Panc1 (cell line): ENCODE measurements around the gene YBX1. TPM values are rescaled to one million over a fixed set of nuclear protein-coding genes. Genes with fewer than 3 reads are reported as not detected.

Experiments
- ATAC-seq: fragments of 200-7000 bp; cut with Tn5 transposase; 2 replicates; pipeline ENCODE4 v1.9.1; 2020; ENCODE audit warnings: mild to moderate bottlenecking, moderate library complexity
- BruUV-seq: library from RNA; stranded (reverse); fragments of 400-500 nt; replicated peaks from 2 replicates; lab custom pipeline; 2021; lab: Mats Ljungman, UMichigan
- CTCF ChIA-PET: fragments of 300-600 bp; sonication (Branson Sonifier 250); formaldehyde crosslinking; loops from one replicate; lab custom pipeline; 2022; ENCODE audit warnings: antibody characterized with exemption; lab: Charles Lee
- POLR2A ChIA-PET: fragments of 300-600 bp; sonication (Branson Sonifier 250); formaldehyde crosslinking; loops from one replicate; lab custom pipeline; 2022; ENCODE audit warnings: antibody characterized with exemption; lab: Charles Lee
- DNase-seq: peaks from one replicate; pipeline ENCODE4 v3.0.0-alpha.2; 2010; ENCODE audit warnings: low read depth, low spot score
- H3K27ac ChIP-seq: 2 replicates; pipeline ENCODE4 v1.5.1; 2011; ENCODE audit warnings: mild to moderate bottlenecking, low read length, inconsistent platforms
- H3K27me3 ChIP-seq: fragments of 200-500 bp; sonication (Bioruptor generic); 2 replicates; pipeline ENCODE4 v1.6.0; 2014; ENCODE audit warnings: low read length, inconsistent platforms; ENCODE audit not compliant: control insufficient read depth, insufficient read depth
- H3K36me3 ChIP-seq: fragments of 200-500 bp; sonication (Bioruptor generic); 2 replicates; pipeline ENCODE4 v1.5.1; 2014; ENCODE audit warnings: inconsistent platforms, mild to moderate bottlenecking, low read length, moderate library complexity; ENCODE audit not compliant: control insufficient read depth, insufficient read depth
- H3K4me1 ChIP-seq: 2 replicates; pipeline ENCODE4 v1.5.1; 2011; ENCODE audit warnings: inconsistent platforms, mild to moderate bottlenecking, low read length, moderate library complexity; ENCODE audit not compliant: control insufficient read depth, insufficient read depth
- H3K4me3 ChIP-seq, 2 experiments: 2 replicates each; pipeline ENCODE4 v1.5.1; 2011 to 2012; ENCODE audit warnings: low read depth in 2 of 2, low read length in 2 of 2, mild to moderate bottlenecking in 2 of 2, inconsistent platforms in 1 of 2, moderate library complexity in 1 of 2
- H3K9me3 ChIP-seq: fragments of 200-500 bp; sonication (Bioruptor generic); 2 replicates; pipeline ENCODE4 v1.5.1; 2014; ENCODE audit warnings: low read depth, mild to moderate bottlenecking, inconsistent platforms, low read length, moderate library complexity; ENCODE audit not compliant: control insufficient read depth, insufficient read depth
- POLR2AphosphoS5 ChIP-seq: IDR thresholded peaks from 2 replicates; pipeline ENCODE4 v1.6.1; 2012; ENCODE audit warnings: mild to moderate bottlenecking, low read depth, low read length, moderate library complexity
- SIN3A ChIP-seq: IDR thresholded peaks from 2 replicates; pipeline ENCODE4 v1.6.1; 2012; ENCODE audit warnings: low read depth, mild to moderate bottlenecking, low read length, moderate library complexity, borderline replicate concordance; ENCODE audit not compliant: insufficient read depth
- TCF7L2 ChIP-seq: IDR thresholded peaks from 2 replicates; pipeline ENCODE4 v1.6.1; 2011; ENCODE audit warnings: mild to moderate bottlenecking, low read depth, low read length, inconsistent platforms
- in situ Hi-C: cut with HindIII; loops from 2 replicates; pipeline ENCODE4 v1.10.0; 2016; ENCODE audit warnings: low sequenced_read_pairs, low pct_unique_long_range_greater_than_20kb
- intact Hi-C: fragments of 100-400 bp; cut with micrococcal nuclease; formaldehyde crosslinking; loops from one replicate; pipeline ENCODE4 v1.10.0; 2022; ENCODE audit not compliant: unreplicated experiment
- total RNA-seq: library from RNA; stranded (reverse); gene quantifications from one replicate; pipeline ENCODE4 v1.2.1, GENCODE V29; 2021; ENCODE audit not compliant: unreplicated experiment
- TF ChIP-seq, protein P1 (sequence below): fragments of 450-650 bp; IDR thresholded peaks from 2 replicates; pipeline ENCODE4 v1.5.1; 2017; ENCODE audit warnings: mild to moderate bottlenecking
- TF ChIP-seq, protein P2 (sequence below), 2 experiments: IDR thresholded peaks; 2 replicates each; pipeline ENCODE4 v1.6.1; 2011 to 2012; ENCODE audit warnings: low read depth in 2 of 2, control low read depth in 1 of 2, low read length in 1 of 2, mild to moderate bottlenecking in 1 of 2, moderate library complexity in 1 of 2; ENCODE audit not compliant: insufficient read depth in 1 of 2

YBX1 gene
- total RNA-seq, 1 experiment from 2014 or later, result 908 TPM

DNA sequence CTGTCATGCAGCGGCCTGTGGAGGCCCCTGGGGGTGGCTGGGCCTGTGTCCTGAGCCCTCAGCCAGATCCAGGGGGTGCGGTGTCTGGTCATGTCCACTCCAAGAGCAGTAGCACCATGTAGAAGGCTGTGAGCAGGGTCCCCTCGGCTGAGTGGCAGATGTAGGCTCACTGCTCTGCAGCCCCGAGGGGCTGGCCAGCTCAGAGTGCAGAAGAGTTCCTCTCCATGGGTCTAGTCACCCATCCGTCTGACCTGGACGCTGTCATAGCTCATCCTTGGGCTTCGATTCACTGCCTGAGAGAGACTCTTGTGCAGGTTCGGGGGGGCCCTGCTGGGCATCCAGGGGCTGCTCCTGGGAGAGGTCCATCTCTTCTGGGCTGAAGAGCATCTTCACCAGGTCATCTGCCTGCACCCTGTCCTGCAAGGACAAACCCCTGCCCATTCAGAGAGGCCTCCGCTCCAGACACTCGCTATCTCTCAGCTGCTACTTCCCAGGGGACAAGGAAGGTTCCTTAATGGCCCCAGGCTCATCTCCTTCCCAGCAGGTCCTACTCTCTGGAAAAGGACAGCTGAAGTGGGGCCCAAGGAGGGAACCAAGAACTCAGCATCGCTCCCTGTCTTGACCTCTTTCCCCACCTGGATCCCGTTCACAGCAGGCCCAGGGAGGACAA is 64.4 kb downstream of the YBX1 start:
- no peak for ATAC-seq
- H3K27ac ChIP-seq, result no peak overlapping the region
- no peaks in the 10 kb centered on the region; the same call in 1 of the 2 replicates for H3K4me1 ChIP-seq
- H3K27me3 ChIP-seq, result no peaks in the 10 kb centered on the region
- intact Hi-C loops (no loop called here), in situ Hi-C loops (no loop called here)
- no peak for DNase-seq
- TSS peak; percentile 62 for BruUV-seq
- H3K4me3 ChIP-seq, result no peak overlapping the region
- no peak for TF ChIP-seq POLR2AphosphoS5
- TF ChIP-seq, protein P1, sequence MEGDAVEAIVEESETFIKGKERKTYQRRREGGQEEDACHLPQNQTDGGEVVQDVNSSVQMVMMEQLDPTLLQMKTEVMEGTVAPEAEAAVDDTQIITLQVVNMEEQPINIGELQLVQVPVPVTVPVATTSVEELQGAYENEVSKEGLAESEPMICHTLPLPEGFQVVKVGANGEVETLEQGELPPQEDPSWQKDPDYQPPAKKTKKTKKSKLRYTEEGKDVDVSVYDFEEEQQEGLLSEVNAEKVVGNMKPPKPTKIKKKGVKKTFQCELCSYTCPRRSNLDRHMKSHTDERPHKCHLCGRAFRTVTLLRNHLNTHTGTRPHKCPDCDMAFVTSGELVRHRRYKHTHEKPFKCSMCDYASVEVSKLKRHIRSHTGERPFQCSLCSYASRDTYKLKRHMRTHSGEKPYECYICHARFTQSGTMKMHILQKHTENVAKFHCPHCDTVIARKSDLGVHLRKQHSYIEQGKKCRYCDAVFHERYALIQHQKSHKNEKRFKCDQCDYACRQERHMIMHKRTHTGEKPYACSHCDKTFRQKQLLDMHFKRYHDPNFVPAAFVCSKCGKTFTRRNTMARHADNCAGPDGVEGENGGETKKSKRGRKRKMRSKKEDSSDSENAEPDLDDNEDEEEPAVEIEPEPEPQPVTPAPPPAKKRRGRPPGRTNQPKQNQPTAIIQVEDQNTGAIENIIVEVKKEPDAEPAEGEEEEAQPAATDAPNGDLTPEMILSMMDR, result no peak
- TF ChIP-seq TCF7L2, result no peak
- TF ChIP-seq, protein P2, sequence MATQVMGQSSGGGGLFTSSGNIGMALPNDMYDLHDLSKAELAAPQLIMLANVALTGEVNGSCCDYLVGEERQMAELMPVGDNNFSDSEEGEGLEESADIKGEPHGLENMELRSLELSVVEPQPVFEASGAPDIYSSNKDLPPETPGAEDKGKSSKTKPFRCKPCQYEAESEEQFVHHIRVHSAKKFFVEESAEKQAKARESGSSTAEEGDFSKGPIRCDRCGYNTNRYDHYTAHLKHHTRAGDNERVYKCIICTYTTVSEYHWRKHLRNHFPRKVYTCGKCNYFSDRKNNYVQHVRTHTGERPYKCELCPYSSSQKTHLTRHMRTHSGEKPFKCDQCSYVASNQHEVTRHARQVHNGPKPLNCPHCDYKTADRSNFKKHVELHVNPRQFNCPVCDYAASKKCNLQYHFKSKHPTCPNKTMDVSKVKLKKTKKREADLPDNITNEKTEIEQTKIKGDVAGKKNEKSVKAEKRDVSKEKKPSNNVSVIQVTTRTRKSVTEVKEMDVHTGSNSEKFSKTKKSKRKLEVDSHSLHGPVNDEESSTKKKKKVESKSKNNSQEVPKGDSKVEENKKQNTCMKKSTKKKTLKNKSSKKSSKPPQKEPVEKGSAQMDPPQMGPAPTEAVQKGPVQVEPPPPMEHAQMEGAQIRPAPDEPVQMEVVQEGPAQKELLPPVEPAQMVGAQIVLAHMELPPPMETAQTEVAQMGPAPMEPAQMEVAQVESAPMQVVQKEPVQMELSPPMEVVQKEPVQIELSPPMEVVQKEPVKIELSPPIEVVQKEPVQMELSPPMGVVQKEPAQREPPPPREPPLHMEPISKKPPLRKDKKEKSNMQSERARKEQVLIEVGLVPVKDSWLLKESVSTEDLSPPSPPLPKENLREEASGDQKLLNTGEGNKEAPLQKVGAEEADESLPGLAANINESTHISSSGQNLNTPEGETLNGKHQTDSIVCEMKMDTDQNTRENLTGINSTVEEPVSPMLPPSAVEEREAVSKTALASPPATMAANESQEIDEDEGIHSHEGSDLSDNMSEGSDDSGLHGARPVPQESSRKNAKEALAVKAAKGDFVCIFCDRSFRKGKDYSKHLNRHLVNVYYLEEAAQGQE (IDR thresholded peaks at IDR 0.05; ENCODE audit: insufficient read depth in 1 of 2, low read depth in 2 of 2, low read length in 1 of 2), result no peak
- no peak for TF ChIP-seq SIN3A
- no peaks in the 10 kb centered on the region; the same call in 1 of the 2 replicates for H3K36me3 ChIP-seq
- POLR2A ChIA-PET, result no interaction called here
- no peaks in the 10 kb centered on the region for H3K9me3 ChIP-seq
- CTCF ChIA-PET, result no interaction called here

DNA sequence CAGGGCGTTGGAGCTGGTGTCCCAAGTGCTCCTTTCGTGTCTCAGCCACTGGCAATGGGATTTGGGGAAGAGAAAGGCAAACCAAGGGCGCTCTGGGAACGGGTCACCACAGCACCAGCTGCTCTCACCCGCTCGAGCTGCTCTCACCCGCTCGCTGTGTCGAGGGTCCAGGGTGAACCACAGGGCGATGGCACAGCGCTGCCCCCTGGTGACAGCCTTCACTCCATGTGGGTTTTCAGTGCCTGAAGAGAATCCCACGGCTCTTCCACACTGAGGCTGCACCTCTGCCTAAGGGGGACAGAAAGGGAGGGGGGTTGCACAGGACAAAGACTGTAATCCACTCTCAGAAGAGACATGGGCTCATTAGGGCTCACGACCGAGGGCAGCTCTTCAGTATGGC is 64.9 kb downstream of the YBX1 start:
- no peak for DNase-seq
- ATAC-seq, result peak; percentile 63
- intact Hi-C loops (no loop called here), in situ Hi-C loops (no loop called here)
- Histone ChIP-seq H3K27ac (no peak overlapping the region), H3K9me3 (no peaks in the 10 kb centered on the region), H3K27me3 (no peaks in the 10 kb centered on the region), H3K4me1 (no peaks in the 10 kb centered on the region; the same call in 1 of the 2 replicates), H3K4me3 (no peak overlapping the region), H3K36me3 (no peaks in the 10 kb centered on the region; the same call in 1 of the 2 replicates)
- POLR2A ChIA-PET, result no interaction called here
- BruUV-seq, result no TSS peak
- CTCF ChIA-PET, result no interaction called here
- no peak for TF ChIP-seq POLR2AphosphoS5
- TF ChIP-seq, protein P1, result peak; percentile 87; the same call in 1 of the 2 replicates
